GM21786 (cell line): Measurements from ENCODE around the gene CHCHD6.
A peak's percentile ranks its signal among the peaks of the same experiment; 100 is the strongest.

ENCODE experiments used
- ATAC-seq: cut with Tn5 transposase; IDR thresholded peaks from one replicate; pipeline ENCODE4 v1.9.1; 2021; ENCODE audit not compliant: unreplicated experiment

CHCHD6 gene

GRCh38 chr3:126970921-126971320, 266.9 kb downstream of the CHCHD6 start:
- ATAC-seq, result no peak

DNA sequence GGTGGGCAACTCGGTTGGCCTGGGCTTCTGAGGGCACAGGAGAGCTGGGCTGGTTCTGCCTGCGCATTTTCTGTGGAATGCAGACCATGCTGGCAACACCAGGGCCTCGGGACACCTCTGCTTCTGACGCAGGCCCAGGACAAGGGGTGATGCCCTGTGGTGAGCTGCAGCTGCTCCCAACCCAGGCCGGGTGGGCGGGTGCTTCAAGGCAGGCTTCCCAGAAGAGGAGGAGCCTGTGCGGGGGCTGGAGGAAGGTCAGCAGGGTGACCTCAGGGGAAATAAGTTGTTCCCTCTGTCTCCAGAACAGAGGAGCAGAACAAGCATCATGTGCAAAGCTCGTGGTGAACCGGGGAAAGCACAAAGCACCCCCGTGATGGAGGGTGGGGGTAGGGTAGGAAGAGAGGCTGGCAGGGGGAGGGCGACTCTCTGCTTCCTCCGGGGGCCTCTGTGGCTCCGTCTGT, 267.9 kb downstream of the CHCHD6 start:
- ATAC-seq, result no peak

- no peak for ATAC-seq
Measured at GRCh38 chr3:126972866-126973265, 268.8 kb downstream of the CHCHD6 start.

DNA sequence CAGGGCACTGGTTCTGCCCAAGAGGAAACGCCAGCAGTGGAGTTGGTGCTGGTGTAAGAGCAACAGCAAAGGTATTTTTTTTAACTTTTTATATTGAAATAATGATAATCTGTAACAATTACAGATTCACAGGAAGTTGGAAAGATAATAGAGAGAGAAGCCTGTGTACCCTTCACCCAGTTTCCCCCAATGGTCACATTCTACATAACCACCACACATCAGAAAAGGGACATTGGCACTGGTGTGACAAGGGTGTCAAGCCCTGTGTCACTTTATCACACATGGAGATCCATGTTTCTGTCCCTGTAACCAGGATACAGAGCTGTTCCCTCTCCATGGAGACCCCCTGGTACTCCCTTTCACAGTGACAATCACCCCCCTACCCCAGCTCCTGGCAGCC, 269.8 kb downstream of the CHCHD6 start:
- no peak for ATAC-seq

- no peak for ATAC-seq
Measured at GRCh38 chr3:126974756-126975155, 270.7 kb downstream of the CHCHD6 start.

- ATAC-seq, result no peak
Measured at GRCh38 chr3:126976906-126977305, 272.9 kb downstream of the CHCHD6 start.

DNA sequence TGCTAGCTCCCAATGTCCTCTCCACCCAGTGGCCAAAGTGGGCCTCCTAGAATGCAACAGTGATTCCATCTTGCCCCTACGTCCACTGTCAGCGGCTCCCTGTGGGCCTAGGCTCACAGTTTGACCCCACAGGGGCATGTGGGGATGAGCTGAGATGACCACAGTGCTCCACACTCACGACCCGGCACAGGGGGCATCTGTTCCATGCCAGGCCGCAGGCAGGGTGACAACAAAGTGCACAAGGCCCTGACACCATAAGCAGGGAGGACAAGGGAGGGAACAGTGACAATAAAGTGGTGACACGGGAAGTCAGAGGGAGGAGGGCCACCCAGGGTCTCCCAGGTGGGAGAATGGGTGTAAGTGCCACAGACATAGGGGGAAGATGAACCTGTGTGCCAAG, 273.8 kb downstream of the CHCHD6 start:
- ATAC-seq, result no peak

DNA sequence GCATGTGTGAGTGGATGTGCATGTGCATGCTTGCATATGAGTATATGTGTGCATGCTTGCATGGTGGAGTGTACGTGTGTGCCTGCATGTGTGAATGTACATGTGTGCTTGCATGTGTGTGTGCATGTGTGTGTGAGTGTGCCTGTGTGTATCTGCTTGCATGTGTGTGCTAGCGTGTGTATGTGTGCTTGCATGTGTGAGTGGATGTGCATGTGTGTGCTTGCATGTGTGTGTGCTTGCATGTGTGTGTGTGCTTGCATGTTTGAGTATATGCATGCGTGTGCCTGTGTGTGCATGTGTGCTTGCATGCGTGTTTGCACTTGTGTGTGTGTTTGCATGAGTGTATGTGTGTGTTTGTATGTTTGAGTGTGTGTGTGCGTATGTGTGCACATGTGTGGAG, 274.3 kb downstream of the CHCHD6 start:
- ATAC-seq, result no peak

DNA sequence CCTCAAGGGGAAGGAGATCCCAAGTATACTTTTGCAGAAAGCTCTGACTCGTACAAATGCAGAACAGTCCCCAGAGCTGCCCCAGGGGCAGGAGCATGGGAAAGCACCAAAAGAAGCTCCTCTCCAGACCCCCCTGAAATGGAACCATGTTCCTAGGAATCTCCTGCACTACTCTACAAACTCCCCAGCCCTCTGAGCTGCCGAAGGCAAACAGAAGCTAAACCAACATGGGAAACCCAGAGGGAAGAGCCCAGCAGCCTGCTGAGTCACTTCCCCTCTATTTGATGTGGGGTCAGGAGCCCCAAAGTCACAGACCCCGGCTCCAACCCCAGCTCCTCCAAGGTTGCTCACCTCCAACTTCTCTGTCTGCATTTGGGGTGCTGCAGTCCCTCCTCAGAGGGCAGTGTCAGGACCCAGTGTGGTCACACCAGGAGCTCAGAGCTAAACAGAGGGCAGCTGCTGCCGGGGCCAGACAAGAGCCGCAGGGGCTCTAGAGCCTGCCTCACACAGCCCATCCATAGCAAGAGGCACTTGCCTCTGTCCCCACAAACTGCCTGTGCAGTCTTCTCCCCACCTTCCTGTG, 275.1 kb downstream of the CHCHD6 start:
- no peak for ATAC-seq

DNA sequence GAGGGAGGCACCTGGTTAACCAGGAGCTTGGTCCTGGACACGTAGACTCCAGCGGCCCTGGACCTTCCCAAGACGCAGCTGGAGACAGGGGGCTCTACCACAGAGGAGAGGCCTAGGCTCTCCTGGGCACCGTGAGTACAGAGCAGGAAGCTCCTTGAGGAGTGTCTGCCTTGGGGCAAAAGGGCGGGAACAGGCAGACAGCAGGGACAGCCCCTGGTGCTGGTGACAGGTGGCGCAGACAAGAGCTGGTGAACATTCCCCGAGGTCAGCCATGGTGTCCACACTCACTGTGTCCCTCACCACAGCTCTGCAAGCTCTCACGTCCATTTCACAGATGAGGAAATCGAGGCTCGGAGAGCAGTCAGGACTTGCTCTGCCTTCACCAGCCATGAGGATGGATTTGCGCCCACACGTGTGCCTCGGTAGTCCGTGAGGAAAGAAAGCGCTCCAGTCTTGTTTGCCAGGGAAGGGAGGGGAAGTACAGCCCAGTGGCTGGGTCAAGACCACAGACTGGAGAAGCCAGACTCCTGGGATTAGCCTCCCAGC, 276.3 kb downstream of the CHCHD6 start:
- ATAC-seq, result no peak

DNA sequence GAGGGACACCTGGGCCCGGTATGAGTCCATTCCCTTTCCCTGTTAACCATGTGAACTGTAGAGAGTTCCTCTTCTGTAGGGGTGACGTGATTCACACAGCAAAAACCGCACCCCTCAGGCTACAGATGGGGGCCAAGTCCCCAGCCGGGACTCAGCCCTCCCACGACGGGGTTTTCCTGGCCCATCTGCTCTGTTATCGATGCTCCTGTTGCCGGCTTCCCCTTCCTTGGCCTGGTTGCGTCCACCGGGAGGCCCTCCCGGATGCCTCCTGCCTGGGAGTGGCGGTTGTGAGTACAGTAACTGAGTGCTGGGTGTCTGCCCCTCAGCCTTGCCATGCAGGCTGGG, 278.1 kb downstream of the CHCHD6 start:
- ATAC-seq, result peak; percentile 47

GRCh38 chr3:126982471-126983175, 278.6 kb downstream of the CHCHD6 start, which contains the start of gene PLXNA1:
Gene PLXNA1 (plus strand): TSS chr3:126983115. CDS start chr3:126988594, 5,479 bp downstream.
- ATAC-seq, result peak; percentile 53

DNA sequence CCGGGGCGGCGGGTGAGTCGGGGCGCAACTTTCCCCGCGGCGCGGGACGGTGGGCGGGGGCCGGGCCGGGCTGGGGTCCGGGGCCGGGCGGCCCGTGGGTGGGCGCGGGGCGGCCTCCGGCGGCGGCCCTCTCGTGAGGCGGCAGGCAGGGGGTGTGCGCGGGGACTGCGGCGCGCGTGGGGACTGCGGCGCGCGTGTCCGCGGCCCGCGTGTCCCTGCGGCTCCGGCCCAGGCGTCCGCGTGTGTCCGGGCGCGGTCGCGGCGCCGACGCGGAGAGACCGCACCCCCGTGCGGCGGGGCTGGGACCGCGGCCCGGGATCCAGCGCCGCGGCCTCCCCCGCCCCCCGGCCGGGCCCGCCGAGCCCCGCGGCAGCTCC, 279.2 kb downstream of the CHCHD6 start:
- no peak for ATAC-seq

DNA sequence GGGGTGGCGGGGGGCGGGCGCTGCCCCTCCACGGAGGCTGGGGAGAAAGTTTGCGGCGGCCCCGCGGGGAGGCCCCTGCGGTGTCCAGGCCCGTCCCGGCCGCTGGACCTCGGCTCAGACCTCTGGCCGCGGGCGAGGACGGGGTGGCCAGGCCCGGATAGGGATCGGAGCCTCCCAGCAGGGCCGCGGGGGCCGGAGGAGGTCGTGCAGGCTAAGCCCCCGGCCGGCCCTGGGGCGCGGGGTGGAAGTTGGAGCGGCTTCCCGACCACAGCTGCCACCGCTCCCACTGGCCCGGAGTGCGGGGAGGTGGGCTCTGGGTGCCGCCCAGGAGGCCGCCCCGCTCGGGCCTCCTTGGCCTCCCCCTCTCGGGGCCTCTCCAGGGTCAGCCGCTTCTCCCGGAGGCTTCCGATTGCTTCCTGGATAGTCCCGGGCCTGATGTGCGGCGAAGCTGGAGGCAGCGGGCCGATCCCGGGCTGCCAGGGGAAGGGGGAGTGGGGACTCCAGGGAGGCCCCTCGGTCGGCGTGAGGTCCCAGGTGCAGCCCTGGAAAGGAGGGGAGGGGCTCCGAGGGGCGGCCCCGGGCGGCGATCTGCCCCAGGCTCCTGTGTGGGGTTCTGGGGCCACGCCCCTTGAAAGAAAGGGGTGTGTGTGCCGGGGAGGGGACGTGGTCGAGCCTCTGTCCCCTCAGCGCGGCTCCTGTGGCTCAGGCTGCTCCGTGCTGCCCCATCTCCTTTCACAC, 279.8 kb downstream of the CHCHD6 start:
- ATAC-seq, result no peak

GRCh38 chr3:126984391-126985131, 280.5 kb downstream of the CHCHD6 start:
- ATAC-seq, result no peak

GRCh38 chr3:126985132-126985985, 281.3 kb downstream of the CHCHD6 start:
- ATAC-seq, result no peak

DNA sequence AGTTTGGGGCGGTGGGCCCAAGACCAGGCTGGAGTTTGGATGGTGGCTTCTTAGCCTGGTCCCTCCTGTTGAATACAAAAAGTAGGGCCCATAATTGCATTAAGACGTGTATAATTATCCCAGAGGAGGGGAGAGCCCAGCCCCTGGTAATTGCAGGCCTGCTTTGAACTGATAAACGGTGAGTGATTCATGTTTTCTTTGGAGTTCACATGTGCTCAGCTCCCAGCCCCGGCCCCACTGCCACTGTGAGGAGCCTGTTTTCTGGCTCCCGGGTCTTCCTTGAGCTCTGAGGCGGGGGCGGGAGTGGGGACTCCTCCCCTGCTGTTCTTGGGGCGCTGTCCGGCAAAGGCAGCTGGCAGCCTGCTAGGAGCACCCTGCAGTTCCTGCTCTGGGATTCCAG, 282.0 kb downstream of the CHCHD6 start:
- ATAC-seq, result no peak

GRCh38 chr3:126987129-126987528, 283.1 kb downstream of the CHCHD6 start:
- no peak for ATAC-seq

GRCh38 chr3:126987596-126987995, 283.6 kb downstream of the CHCHD6 start:
- ATAC-seq, result no peak

DNA sequence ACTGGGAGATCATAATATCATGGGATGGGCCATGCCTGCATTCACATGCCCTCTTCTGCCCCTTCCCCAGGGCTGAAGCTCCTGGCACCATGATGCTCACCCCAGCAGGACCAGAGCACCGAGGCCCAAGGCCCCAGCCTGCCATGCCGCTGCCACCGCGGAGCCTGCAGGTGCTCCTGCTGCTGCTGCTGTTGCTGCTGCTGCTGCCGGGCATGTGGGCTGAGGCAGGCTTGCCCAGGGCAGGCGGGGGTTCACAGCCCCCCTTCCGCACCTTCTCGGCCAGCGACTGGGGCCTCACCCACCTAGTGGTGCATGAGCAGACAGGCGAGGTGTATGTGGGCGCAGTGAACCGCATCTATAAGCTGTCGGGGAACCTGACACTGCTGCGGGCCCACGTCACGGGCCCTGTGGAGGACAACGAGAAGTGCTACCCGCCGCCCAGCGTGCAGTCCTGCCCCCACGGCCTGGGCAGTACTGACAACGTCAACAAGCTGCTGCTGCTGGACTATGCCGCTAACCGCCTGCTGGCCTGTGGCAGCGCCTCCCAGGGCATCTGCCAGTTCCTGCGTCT, 284.5 kb downstream of the CHCHD6 start:
- ATAC-seq, result no peak
